Hepatocyte (in vitro differentiated cells): ENCODE results near the gene SEZ6L2. TPM values are rescaled to one million over a fixed set of nuclear protein-coding genes. Genes with fewer than 3 reads are reported as not detected.

Source experiments
- DNase-seq: peaks from one replicate; pipeline ENCODE4 v3.0.0-alpha.2; 2016; ENCODE audit warnings: low spot score
- H2AFZ ChIP-seq: fragments of 200-600 bp; sonication (generic); 2 replicates; pipeline ENCODE4 v1.6.0; 2016; ENCODE audit warnings: antibody characterized with exemption, mild to moderate bottlenecking
- H3K27ac ChIP-seq: fragments of 200-600 bp; sonication (generic); 2 replicates; pipeline ENCODE4 v1.5.1; 2016; ENCODE audit warnings: mild to moderate bottlenecking
- H3K27me3 ChIP-seq: fragments of 200-600 bp; sonication (generic); 2 replicates; pipeline ENCODE4 v1.6.1; 2016
- H3K36me3 ChIP-seq: fragments of 200-600 bp; sonication (generic); replicated peaks from 2 replicates; pipeline ENCODE4 v1.5.1; 2016; ENCODE audit warnings: low read depth; ENCODE audit not compliant: insufficient read depth
- H3K4me1 ChIP-seq: fragments of 200-600 bp; sonication (generic); 2 replicates; pipeline ENCODE4 v1.5.1; 2016; ENCODE audit warnings: mild to moderate bottlenecking, moderate library complexity; ENCODE audit not compliant: insufficient read depth
- H3K4me2 ChIP-seq: fragments of 200-600 bp; sonication (generic); 2 replicates; pipeline ENCODE4 v1.6.0; 2016
- H3K4me3 ChIP-seq: fragments of 200-600 bp; sonication (generic); 2 replicates; pipeline ENCODE4 v1.5.1; 2016; ENCODE audit warnings: mild to moderate bottlenecking
- H3K79me2 ChIP-seq: fragments of 200-600 bp; sonication (generic); 2 replicates; pipeline ENCODE4 v1.6.0; 2017; ENCODE audit warnings: mild to moderate bottlenecking
- H3K9me2 ChIP-seq: fragments of 200-600 bp; sonication (generic); replicated peaks from 2 replicates; pipeline ENCODE4 v1.6.0; 2017; ENCODE audit warnings: mild to moderate bottlenecking; ENCODE audit not compliant: insufficient read depth
- H3K9me3 ChIP-seq: fragments of 200-600 bp; sonication (generic); 2 replicates; pipeline ENCODE4 v1.5.1; 2016; ENCODE audit warnings: low read depth, mild to moderate bottlenecking
- H4K20me1 ChIP-seq: fragments of 200-600 bp; sonication (generic); 2 replicates; pipeline ENCODE4 v1.6.0; 2016; ENCODE audit warnings: mild to moderate bottlenecking; ENCODE audit not compliant: insufficient read depth, poor library complexity, severe bottlenecking
- EZH2 ChIP-seq: fragments of 200-600 bp; sonication (generic); IDR thresholded peaks from 2 replicates; pipeline ENCODE4 v1.6.1; 2016; ENCODE audit warnings: antibody characterized with exemption, mild to moderate bottlenecking, borderline replicate concordance
- EZH2phosphoT487 ChIP-seq: fragments of 200-600 bp; sonication (generic); IDR thresholded peaks from one replicate; pipeline ENCODE4 v1.6.1; 2018; ENCODE audit warnings: antibody characterized with exemption, mild to moderate bottlenecking, low read depth, moderate library complexity; ENCODE audit not compliant: unreplicated experiment, severe bottlenecking
- WGBS: methylation state at CpG from one replicate; pipeline ENCODE4 v1.1.6; 2016; ENCODE audit warnings: low lambda C conversion rate; ENCODE audit errors: missing lambda C conversion rate; 5-methylcytosine and 5-hydroxymethylcytosine counted together
- polyA plus RNA-seq: library from polyadenylated mRNA; unstranded; fragments of >200 nt; fragmentation: Nextera tagmentation; extraction: Ambion mirVana; gene quantifications from 2 replicates; pipeline ENCODE4 v1.2.1, GENCODE V29; 2016
- total RNA-seq: library from RNA; depleted of rRNA; stranded (reverse); fragments of >200 nt; gene quantifications from 2 replicates; pipeline ENCODE4 v1.2.3, GENCODE V29; 2014
- TF ChIP-seq, protein P1 (sequence below): fragments of 200-600 bp; sonication (generic); IDR thresholded peaks from 2 replicates; pipeline ENCODE4 v1.5.1; 2016; ENCODE audit warnings: antibody characterized with exemption, mild to moderate bottlenecking; ENCODE audit not compliant: poor library complexity

Gene SEZ6L2
- total and polyA plus RNA-seq, 2 experiments from 2014 or later, result 36.1 to 39.9 TPM

DNA sequence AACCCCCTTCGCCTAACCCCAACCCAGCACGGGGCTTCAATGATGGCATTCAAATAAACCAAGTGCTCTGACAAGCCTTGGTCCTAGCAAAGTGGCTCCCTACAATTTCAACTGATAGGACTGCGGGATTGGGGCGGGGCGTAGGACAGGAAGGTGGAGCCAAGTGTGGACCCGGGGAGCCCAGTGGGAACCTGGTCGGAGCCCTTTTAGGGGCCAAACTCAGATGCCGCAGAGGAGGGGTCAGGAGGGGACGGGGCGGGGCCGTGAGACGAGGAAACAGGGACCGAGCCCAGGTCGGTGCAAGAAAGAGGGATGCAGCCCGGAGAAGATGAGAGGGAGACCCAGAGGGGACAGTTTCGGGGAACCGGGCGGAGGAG lies 23.1 kb downstream of the SEZ6L2 start:
- no peak for TF ChIP-seq EZH2
- TF ChIP-seq, protein P1, sequence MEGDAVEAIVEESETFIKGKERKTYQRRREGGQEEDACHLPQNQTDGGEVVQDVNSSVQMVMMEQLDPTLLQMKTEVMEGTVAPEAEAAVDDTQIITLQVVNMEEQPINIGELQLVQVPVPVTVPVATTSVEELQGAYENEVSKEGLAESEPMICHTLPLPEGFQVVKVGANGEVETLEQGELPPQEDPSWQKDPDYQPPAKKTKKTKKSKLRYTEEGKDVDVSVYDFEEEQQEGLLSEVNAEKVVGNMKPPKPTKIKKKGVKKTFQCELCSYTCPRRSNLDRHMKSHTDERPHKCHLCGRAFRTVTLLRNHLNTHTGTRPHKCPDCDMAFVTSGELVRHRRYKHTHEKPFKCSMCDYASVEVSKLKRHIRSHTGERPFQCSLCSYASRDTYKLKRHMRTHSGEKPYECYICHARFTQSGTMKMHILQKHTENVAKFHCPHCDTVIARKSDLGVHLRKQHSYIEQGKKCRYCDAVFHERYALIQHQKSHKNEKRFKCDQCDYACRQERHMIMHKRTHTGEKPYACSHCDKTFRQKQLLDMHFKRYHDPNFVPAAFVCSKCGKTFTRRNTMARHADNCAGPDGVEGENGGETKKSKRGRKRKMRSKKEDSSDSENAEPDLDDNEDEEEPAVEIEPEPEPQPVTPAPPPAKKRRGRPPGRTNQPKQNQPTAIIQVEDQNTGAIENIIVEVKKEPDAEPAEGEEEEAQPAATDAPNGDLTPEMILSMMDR, result no peak
- TF ChIP-seq EZH2phosphoT487, result no peak
- H3K36me3 ChIP-seq, result no peaks in the 10 kb centered on the region
- 38% methylated on average over 15 of the region's 18 CpGs for WGBS
- no peaks in the 10 kb centered on the region for H3K9me3 ChIP-seq
- no peaks in the 10 kb centered on the region for H3K4me1 ChIP-seq
- H2AFZ ChIP-seq, result no peak overlapping the region
- no peaks in the 10 kb centered on the region for H3K9me2 ChIP-seq
- peak overlapping the region; percentile 68 for H3K4me2 ChIP-seq
- no peak overlapping the region for H3K4me3 ChIP-seq
- no peaks in the 10 kb centered on the region for H4K20me1 ChIP-seq
- H3K27ac ChIP-seq, result no peak overlapping the region
- no peak for DNase-seq
- H3K27me3 ChIP-seq, result peaks cover 21% of the 10 kb centered on the region
- no peaks in the 10 kb centered on the region for H3K79me2 ChIP-seq

DNA sequence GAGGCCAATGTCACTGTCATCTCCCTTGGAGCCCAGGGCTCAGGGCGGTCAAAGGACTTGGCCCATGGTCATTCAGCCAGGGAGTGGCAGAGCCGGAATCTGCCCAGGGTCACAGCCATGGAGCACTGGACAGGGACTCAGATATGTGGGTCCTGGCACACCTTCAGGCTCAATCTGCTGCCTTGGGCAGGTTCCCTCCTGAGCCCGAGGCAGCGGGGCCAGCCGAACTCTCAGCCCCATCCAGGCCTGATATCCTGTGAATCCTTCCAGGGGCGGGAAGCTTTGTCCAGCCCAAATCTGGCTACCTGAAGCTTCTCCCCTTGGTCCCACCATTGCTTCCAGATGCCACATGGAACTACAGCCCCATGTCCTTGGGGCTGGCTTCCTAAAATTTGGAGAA lies 24.1 kb downstream of the SEZ6L2 start:
- TF ChIP-seq EZH2, result no peak
- TF ChIP-seq, protein P1, result no peak
- no peak for TF ChIP-seq EZH2phosphoT487
- no peak overlapping the region for H3K4me2 ChIP-seq
- H3K4me3 ChIP-seq, result no peak overlapping the region
- WGBS, result 96% methylated on average over 6 of the region's 6 CpGs
- no peaks in the 10 kb centered on the region for H3K9me3 ChIP-seq
- H3K36me3 ChIP-seq, result no peaks in the 10 kb centered on the region
- no peak for DNase-seq
- H3K9me2 ChIP-seq, result no peaks in the 10 kb centered on the region
- H3K27ac ChIP-seq, result no peak overlapping the region
- peaks cover 21% of the 10 kb centered on the region for H3K27me3 ChIP-seq
- H2AFZ ChIP-seq, result no peak overlapping the region
- H4K20me1 ChIP-seq, result no peaks in the 10 kb centered on the region
- no peaks in the 10 kb centered on the region for H3K79me2 ChIP-seq
- no peaks in the 10 kb centered on the region for H3K4me1 ChIP-seq

DNA sequence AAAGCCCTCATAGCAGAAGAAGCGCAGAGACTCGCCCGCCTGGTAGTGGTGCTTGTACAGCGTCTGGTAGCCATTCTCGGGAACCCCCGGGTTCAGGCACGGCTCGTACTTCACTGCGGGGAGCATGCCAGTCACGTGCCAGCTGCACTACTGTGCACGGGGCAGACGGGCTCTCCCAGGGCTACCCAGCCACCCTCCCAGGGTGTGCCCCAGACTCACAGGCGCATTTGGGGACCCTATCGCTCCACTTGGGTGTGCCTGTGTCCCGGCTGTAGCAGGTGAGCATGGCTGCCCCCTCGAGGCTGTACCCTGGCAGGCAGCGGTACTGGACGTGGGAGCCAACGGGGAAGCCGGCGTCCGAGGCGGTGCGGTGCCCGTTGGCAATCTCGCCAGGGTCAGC lies 26.0 kb downstream of the SEZ6L2 start:
- Histone ChIP-seq H3K9me3 (no peaks in the 10 kb centered on the region), H4K20me1 (no peaks in the 10 kb centered on the region), H3K9me2 (no peaks in the 10 kb centered on the region), H3K27me3 (peaks cover 21% of the 10 kb centered on the region), H3K79me2 (no peaks in the 10 kb centered on the region), H3K4me2 (no peak overlapping the region), H3K4me3 (no peak overlapping the region), H2AFZ (no peak overlapping the region), H3K4me1 (no peaks in the 10 kb centered on the region), H3K36me3 (no peaks in the 10 kb centered on the region), H3K27ac (no peak overlapping the region)
- 97% methylated on average over 24 of the region's 26 CpGs for WGBS
- TF ChIP-seq EZH2phosphoT487 (no peak), EZH2 (no peak)
- TF ChIP-seq, protein P1, result no peak
- no peak for DNase-seq
